ENCODE results near the gene SPON2.

SPON2 gene

GRCh38 chr4:1177274-1178141 lies 5.1 kb upstream of the SPON2 start:
- no peak overlapping the region for H3K4me3 Mint-ChIP-seq
- no peaks in the 10 kb centered on the region for H3K4me1 Mint-ChIP-seq (ENCODE audit: low read depth)
- H3K27ac Mint-ChIP-seq: no peak overlapping the region
- H3K27me3 Mint-ChIP-seq: peaks cover 36% of the 10 kb centered on the region
- intact Hi-C loops (cut with micrococcal nuclease): no loop called here
- no peaks in the 10 kb centered on the region for H3K36me3 Mint-ChIP-seq (ENCODE audit: low read depth)
- H3K9me3 Mint-ChIP-seq: peaks cover 28% of the 10 kb centered on the region

- no peaks in the 10 kb centered on the region for H3K36me3 Mint-ChIP-seq (ENCODE audit: low read depth)
- H3K27ac Mint-ChIP-seq: no peak overlapping the region
- peaks cover 45% of the 10 kb centered on the region for H3K27me3 Mint-ChIP-seq
- H3K4me3 Mint-ChIP-seq: no peak overlapping the region
- intact Hi-C loops (cut with micrococcal nuclease): no loop called here
- H3K9me3 Mint-ChIP-seq: peaks cover 20% of the 10 kb centered on the region
- peaks cover 2% of the 10 kb centered on the region for H3K4me1 Mint-ChIP-seq (ENCODE audit: low read depth)
These were observed 4.3 kb upstream of the SPON2 start for GRCh38 chr4:1176398-1177273.

GRCh38 chr4:1175635-1176229 lies 3.3 kb upstream of the SPON2 start:
- peaks cover 10% of the 10 kb centered on the region for H3K9me3 Mint-ChIP-seq
- peaks cover 9% of the 10 kb centered on the region for H3K4me1 Mint-ChIP-seq (ENCODE audit: low read depth)
- no peak overlapping the region for H3K4me3 Mint-ChIP-seq
- no peak overlapping the region for H3K27ac Mint-ChIP-seq
- intact Hi-C loops (cut with micrococcal nuclease): no loop called here
- H3K27me3 Mint-ChIP-seq: peaks cover 54% of the 10 kb centered on the region
- no peaks in the 10 kb centered on the region for H3K36me3 Mint-ChIP-seq (ENCODE audit: low read depth)

GRCh38 chr4:1174941-1175634 lies 2.7 kb upstream of the SPON2 start:
- H3K27me3 Mint-ChIP-seq: peaks cover 60% of the 10 kb centered on the region
- no peaks in the 10 kb centered on the region for H3K36me3 Mint-ChIP-seq (ENCODE audit: low read depth)
- H3K9me3 Mint-ChIP-seq: peaks cover 4% of the 10 kb centered on the region
- peaks cover 9% of the 10 kb centered on the region for H3K4me1 Mint-ChIP-seq (ENCODE audit: low read depth)
- intact Hi-C loops (cut with micrococcal nuclease): no loop called here
- no peak overlapping the region for H3K27ac Mint-ChIP-seq
- H3K4me3 Mint-ChIP-seq: no peak overlapping the region

GRCh38 chr4:1172971-1173757 lies 781 bp upstream of the SPON2 start:
- intact Hi-C loops (cut with micrococcal nuclease): no loop called here
- Mint-ChIP-seq H3K27ac (no peak overlapping the region), H3K4me3 (no peak overlapping the region), H3K4me1 (ENCODE audit: low read depth) (peaks cover 12% of the 10 kb centered on the region), H3K27me3 (peaks cover 76% of the 10 kb centered on the region), H3K36me3 (ENCODE audit: low read depth) (no peaks in the 10 kb centered on the region), H3K9me3 (no peaks in the 10 kb centered on the region)

GRCh38 chr4:1171311-1172227 lies 814 bp downstream of the SPON2 start:
- no peak overlapping the region for H3K27ac Mint-ChIP-seq
- H3K36me3 Mint-ChIP-seq (ENCODE audit: low read depth): no peaks in the 10 kb centered on the region
- H3K9me3 Mint-ChIP-seq: no peaks in the 10 kb centered on the region
- peaks cover 26% of the 10 kb centered on the region for H3K4me1 Mint-ChIP-seq (ENCODE audit: low read depth)
- peak overlapping the region; percentile 59 for H3K4me3 Mint-ChIP-seq
- H3K27me3 Mint-ChIP-seq: peaks cover 88% of the 10 kb centered on the region
- intact Hi-C loops (cut with micrococcal nuclease): no loop called here

GRCh38 chr4:1170976-1171310 lies 1.4 kb downstream of the SPON2 start:
- H3K27ac Mint-ChIP-seq: no peak overlapping the region
- intact Hi-C loops (cut with micrococcal nuclease): no loop called here
- H3K4me1 Mint-ChIP-seq (ENCODE audit: low read depth): peaks cover 27% of the 10 kb centered on the region
- H3K36me3 Mint-ChIP-seq (ENCODE audit: low read depth): no peaks in the 10 kb centered on the region
- peaks cover 87% of the 10 kb centered on the region for H3K27me3 Mint-ChIP-seq
- H3K9me3 Mint-ChIP-seq: no peaks in the 10 kb centered on the region
- no peak overlapping the region for H3K4me3 Mint-ChIP-seq

- Mint-ChIP-seq H3K4me3 (no peak overlapping the region), H3K27ac (no peak overlapping the region), H3K36me3 (ENCODE audit: low read depth) (no peaks in the 10 kb centered on the region), H3K4me1 (ENCODE audit: low read depth) (peaks cover 27% of the 10 kb centered on the region), H3K9me3 (no peaks in the 10 kb centered on the region), H3K27me3 (peaks cover 87% of the 10 kb centered on the region)
- intact Hi-C loops (cut with micrococcal nuclease): no loop called here
These were observed 2.0 kb downstream of the SPON2 start for GRCh38 chr4:1170156-1170975.

GRCh38 chr4:1169691-1170096 lies 2.7 kb downstream of the SPON2 start:
- H3K27ac Mint-ChIP-seq: no peak overlapping the region
- no peak overlapping the region for H3K4me3 Mint-ChIP-seq
- H3K9me3 Mint-ChIP-seq: peaks cover 5% of the 10 kb centered on the region
- no peaks in the 10 kb centered on the region for H3K36me3 Mint-ChIP-seq (ENCODE audit: low read depth)
- H3K27me3 Mint-ChIP-seq: peaks cover 85% of the 10 kb centered on the region
- peaks cover 32% of the 10 kb centered on the region for H3K4me1 Mint-ChIP-seq (ENCODE audit: low read depth)
- intact Hi-C loops (cut with micrococcal nuclease): loop anchor here (5.0 kb wide), 2 partner anchors 48 to 78 kb away; partner anchors contain the start of gene CTBP1

- no peaks in the 10 kb centered on the region for H3K36me3 Mint-ChIP-seq (ENCODE audit: low read depth)
- H3K4me3 Mint-ChIP-seq: no peak overlapping the region
- H3K9me3 Mint-ChIP-seq: peaks cover 9% of the 10 kb centered on the region
- H3K4me1 Mint-ChIP-seq (ENCODE audit: low read depth): peaks cover 37% of the 10 kb centered on the region
- intact Hi-C loops (cut with micrococcal nuclease): loop anchor here (5.0 kb wide), 2 partner anchors 48 to 78 kb away; partner anchors contain the start of gene CTBP1
- peaks cover 87% of the 10 kb centered on the region for H3K27me3 Mint-ChIP-seq
- H3K27ac Mint-ChIP-seq: no peak overlapping the region
These were observed 3.2 kb downstream of the SPON2 start for GRCh38 chr4:1169171-1169671.

GRCh38 chr4:1168191-1169101 lies 3.9 kb downstream of the SPON2 start:
- intact Hi-C loops (cut with micrococcal nuclease): loop anchor here (5.0 kb wide), 2 partner anchors 49 to 79 kb away; partner anchors contain the start of gene CTBP1
- no peak overlapping the region for H3K27ac Mint-ChIP-seq
- H3K9me3 Mint-ChIP-seq: peaks cover 16% of the 10 kb centered on the region

More at GRCh38 chr4:1168191-1169101, 3.9 kb downstream of the SPON2 start:
- peaks cover 44% of the 10 kb centered on the region for H3K4me1 Mint-ChIP-seq (ENCODE audit: low read depth)
- no peaks in the 10 kb centered on the region for H3K36me3 Mint-ChIP-seq (ENCODE audit: low read depth)
- H3K4me3 Mint-ChIP-seq: no peak overlapping the region
- peaks cover 79% of the 10 kb centered on the region for H3K27me3 Mint-ChIP-seq

Measured in dendritic cell treated with granulocyte-macrophage colony-stimulating factor and Interleukin-4, amounts not matched to agents 40 ng/mL and 50 ng/mL, for 4 days (primary cell).